IMR-90 (cell line): ENCODE data around the gene SCARF2.

ENCODE experiments used
- CHD1 ChIP-seq: IDR thresholded peaks from 2 replicates; pipeline ENCODE4 v1.6.1; 2012; ENCODE audit warnings: low read depth, low read length, improper control_type of control experiment
- CTCF ChIP-seq: conservative IDR thresholded peaks from 2 replicates; pipeline ENCODE4 v1.5.1; 2012; ENCODE audit warnings: mild to moderate bottlenecking, low read depth, low read length, improper control_type of control experiment
- MXI1 ChIP-seq: IDR thresholded peaks from 2 replicates; pipeline ENCODE4 v1.6.1; 2012; ENCODE audit warnings: low read depth, mild to moderate bottlenecking, low read length, moderate library complexity, borderline replicate concordance
- POLR2A ChIP-seq: IDR thresholded peaks from 2 replicates; pipeline ENCODE4 v1.6.1; 2012; ENCODE audit warnings: mild to moderate bottlenecking, low read depth, low read length
- RAD21 ChIP-seq: IDR thresholded peaks from 2 replicates; pipeline ENCODE4 v1.6.1; 2012; ENCODE audit warnings: low read length, improper control_type of control experiment
- RFX5 ChIP-seq: IDR thresholded peaks from 2 replicates; pipeline ENCODE4 v1.8.0; 2012; ENCODE audit warnings: low read depth, mild to moderate bottlenecking, low read length, moderate library complexity
- SMC3 ChIP-seq: fragments of 150-350 bp; IDR thresholded peaks from 2 replicates; pipeline ENCODE4 v1.6.1; 2016; ENCODE audit warnings: low read depth, mild to moderate bottlenecking, antibody characterized with exemption, low read length, moderate library complexity

GRCh38 chr22:20472629-20473442, 35.2 kb upstream of the SCARF2 start:
- TF ChIP-seq CTCF (no peak), MXI1 (no peak), POLR2A (no peak), CHD1 (no peak), RFX5 (no peak), SMC3 (no peak), RAD21 (no peak)
